22Rv1 (cell line): Measurements from ENCODE around the gene ABHD11.

Source experiments
- CTCF ChIP-seq: fragments of 450-650 bp; IDR thresholded peaks from 2 replicates; pipeline ENCODE4 v1.5.1; 2017; ENCODE audit warnings: mild to moderate bottlenecking
- ZFX ChIP-seq: fragments of 450-650 bp; IDR thresholded peaks from 2 replicates; pipeline ENCODE4 v1.6.1; 2017; ENCODE audit warnings: antibody characterized with exemption, borderline replicate concordance

GRCh38 chr7:73730485-73730884 lies 8.1 kb downstream of the ABHD11 start:
- TF ChIP-seq CTCF (no peak), ZFX (no peak)
